Measurements from ENCODE around the gene SERTAD1.

SERTAD1 gene

GRCh38 chr19:40403262-40403984, 22.4 kb downstream of the SERTAD1 start:
- DNase-seq (ENCODE audit: low read depth in 2 of 2) = peak; percentile 77 to 81

GRCh38 chr19:40400559-40400958, 25.2 kb downstream of the SERTAD1 start:
- DNase-seq (ENCODE audit: low read depth in 2 of 2) = no peak

- DNase-seq (ENCODE audit: low read depth in 2 of 2) = peak; percentile 57 to 71
Observed at GRCh38 chr19:40398417-40399131, 27.2 kb downstream of the SERTAD1 start.

- DNase-seq (ENCODE audit: low read depth in 2 of 2) = no peak
Observed at GRCh38 chr19:40397568-40397906, 28.3 kb downstream of the SERTAD1 start.

GRCh38 chr19:40396886-40397567, 28.8 kb downstream of the SERTAD1 start:
- DNase-seq (ENCODE audit: low read depth in 2 of 2) = no peak

GRCh38 chr19:40395956-40396355, 29.8 kb downstream of the SERTAD1 start:
- DNase-seq (ENCODE audit: low read depth in 2 of 2) = no peak

- DNase-seq (ENCODE audit: low read depth in 2 of 2) = no peak
Observed at GRCh38 chr19:40394816-40395210, 31.0 kb downstream of the SERTAD1 start.

- DNase-seq (ENCODE audit: low read depth in 2 of 2) = no peak
Observed at GRCh38 chr19:40393894-40394815, 31.6 kb downstream of the SERTAD1 start.

GRCh38 chr19:40392894-40393517, 32.8 kb downstream of the SERTAD1 start:
- no peak for DNase-seq (ENCODE audit: low read depth in 2 of 2)

- no peak for DNase-seq (ENCODE audit: low read depth in 2 of 2)
Observed at GRCh38 chr19:40392123-40392522, 33.7 kb downstream of the SERTAD1 start.

GRCh38 chr19:40390084-40390742, 35.6 kb downstream of the SERTAD1 start, which contains the start of gene HIPK4:
Gene HIPK4, minus strand, starts transcription at chr19:40390181. Its CDS starts 279 bp downstream, at chr19:40389902.
- DNase-seq (ENCODE audit: low read depth in 2 of 2) = no peak

GRCh38 chr19:40389404-40390083, 36.2 kb downstream of the SERTAD1 start:
- no peak for DNase-seq (ENCODE audit: low read depth in 2 of 2)

- no peak for DNase-seq (ENCODE audit: low read depth in 2 of 2)
Observed at GRCh38 chr19:40388481-40388880, 37.3 kb downstream of the SERTAD1 start.

GRCh38 chr19:40387155-40387554, 38.6 kb downstream of the SERTAD1 start:
- DNase-seq (ENCODE audit: low read depth in 2 of 2) = no peak

- DNase-seq (ENCODE audit: low read depth in 2 of 2) = no peak
Observed at GRCh38 chr19:40383668-40384248, 42.0 kb downstream of the SERTAD1 start.

- no peak for DNase-seq (ENCODE audit: low read depth in 2 of 2)
Observed at GRCh38 chr19:40381321-40381720, 44.5 kb downstream of the SERTAD1 start.

- DNase-seq (ENCODE audit: low read depth in 2 of 2) = no peak
Observed at GRCh38 chr19:40380199-40381037, 45.4 kb downstream of the SERTAD1 start.

- DNase-seq (ENCODE audit: low read depth in 2 of 2) = no peak
Observed at GRCh38 chr19:40379446-40380198, 46.2 kb downstream of the SERTAD1 start.
